Neural progenitor cell (in vitro differentiated cells): ENCODE data around the gene ZNF625.

Experiments used
- EZH2 ChIP-seq: fragments of 200-600 bp; sonication (generic); IDR thresholded peaks from 2 replicates; pipeline ENCODE4 v1.6.1; 2017; ENCODE audit warnings: antibody characterized with exemption, mild to moderate bottlenecking, moderate library complexity
- EZH2phosphoT487 ChIP-seq: fragments of 200-600 bp; sonication (generic); IDR thresholded peaks from 2 replicates; pipeline ENCODE4 v1.6.1; 2017; ENCODE audit warnings: antibody characterized with exemption
- TF ChIP-seq, protein P1 (sequence below): fragments of 200-600 bp; sonication (generic); IDR thresholded peaks from 2 replicates; pipeline ENCODE4 v1.5.1; 2017; ENCODE audit warnings: antibody characterized with exemption, mild to moderate bottlenecking

DNA sequence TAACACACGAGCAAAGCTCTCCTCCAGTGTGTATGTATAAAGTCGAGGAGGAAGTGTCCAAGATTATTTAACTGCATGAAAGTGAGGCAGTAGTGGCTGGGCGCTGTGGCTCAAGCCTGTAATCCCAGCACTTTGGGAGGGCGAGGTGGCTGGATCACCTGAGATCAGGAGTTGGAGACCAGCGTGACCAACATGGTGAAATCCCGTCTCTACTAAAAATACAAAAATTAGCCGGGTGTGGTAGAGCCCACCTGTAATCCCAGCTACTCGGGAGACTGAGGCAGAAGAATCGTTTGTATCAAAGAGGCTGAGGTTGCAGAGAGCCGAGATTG, 15.2 kb downstream of the ZNF625 start:
- TF ChIP-seq, protein P1, sequence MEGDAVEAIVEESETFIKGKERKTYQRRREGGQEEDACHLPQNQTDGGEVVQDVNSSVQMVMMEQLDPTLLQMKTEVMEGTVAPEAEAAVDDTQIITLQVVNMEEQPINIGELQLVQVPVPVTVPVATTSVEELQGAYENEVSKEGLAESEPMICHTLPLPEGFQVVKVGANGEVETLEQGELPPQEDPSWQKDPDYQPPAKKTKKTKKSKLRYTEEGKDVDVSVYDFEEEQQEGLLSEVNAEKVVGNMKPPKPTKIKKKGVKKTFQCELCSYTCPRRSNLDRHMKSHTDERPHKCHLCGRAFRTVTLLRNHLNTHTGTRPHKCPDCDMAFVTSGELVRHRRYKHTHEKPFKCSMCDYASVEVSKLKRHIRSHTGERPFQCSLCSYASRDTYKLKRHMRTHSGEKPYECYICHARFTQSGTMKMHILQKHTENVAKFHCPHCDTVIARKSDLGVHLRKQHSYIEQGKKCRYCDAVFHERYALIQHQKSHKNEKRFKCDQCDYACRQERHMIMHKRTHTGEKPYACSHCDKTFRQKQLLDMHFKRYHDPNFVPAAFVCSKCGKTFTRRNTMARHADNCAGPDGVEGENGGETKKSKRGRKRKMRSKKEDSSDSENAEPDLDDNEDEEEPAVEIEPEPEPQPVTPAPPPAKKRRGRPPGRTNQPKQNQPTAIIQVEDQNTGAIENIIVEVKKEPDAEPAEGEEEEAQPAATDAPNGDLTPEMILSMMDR: no peak
- no peak for TF ChIP-seq EZH2
- TF ChIP-seq EZH2phosphoT487: no peak
